Measurements from ENCODE around the gene DDX56. TPM values are rescaled to one million over a fixed set of nuclear protein-coding genes. Genes with fewer than 3 reads are reported as not detected.

DDX56 gene
- total RNA-seq, 6 experiments from 2014 or later = 62.2 to 81.9 (median 70.1) TPM

GRCh38 chr7:44547536-44548231, 26.0 kb downstream of the DDX56 start:
- Mint-ChIP-seq H3K9me3 (no peaks in the 10 kb centered on the region), H3K27me3 (ENCODE audit: insufficient read depth) (peaks cover 14% of the 10 kb centered on the region), H3K36me3 (ENCODE audit: low read depth) (no peaks in the 10 kb centered on the region), H3K4me3 (no peak overlapping the region), H3K4me1 (ENCODE audit: low read depth) (peaks cover 20% of the 10 kb centered on the region), H3K27ac (no peak overlapping the region)
- no peak for DNase-seq
- no peak for TF ChIP-seq CTCF (IDR thresholded peaks at IDR 0.05)

- no peak overlapping the region for H3K4me3 Mint-ChIP-seq
- H3K4me1 Mint-ChIP-seq (ENCODE audit: low read depth) = peaks cover 14% of the 10 kb centered on the region
- H3K9me3 Mint-ChIP-seq = no peaks in the 10 kb centered on the region
- H3K27ac Mint-ChIP-seq = no peak overlapping the region
- no peak for DNase-seq
- no peak for TF ChIP-seq CTCF (IDR thresholded peaks at IDR 0.05)
- H3K27me3 Mint-ChIP-seq (ENCODE audit: insufficient read depth) = peaks cover 21% of the 10 kb centered on the region
- no peaks in the 10 kb centered on the region for H3K36me3 Mint-ChIP-seq (ENCODE audit: low read depth)
Observed at GRCh38 chr7:44541876-44542610, 31.7 kb downstream of the DDX56 start.

- TF ChIP-seq CTCF (IDR thresholded peaks at IDR 0.05) = no peak
- Mint-ChIP-seq H3K36me3 (ENCODE audit: low read depth) (no peaks in the 10 kb centered on the region), H3K9me3 (no peaks in the 10 kb centered on the region), H3K27ac (no peak within 1 kb of the TSS), H3K4me1 (ENCODE audit: low read depth) (peaks cover 14% of the 10 kb centered on the region), H3K27me3 (ENCODE audit: insufficient read depth) (peaks cover 18% of the 10 kb centered on the region), H3K4me3 (no peak within 1 kb of the TSS)
- no peak for DNase-seq
Observed at GRCh38 chr7:44541028-44541869, 32.5 kb downstream of the DDX56 start, which contains the start of gene NPC1L1. Gene NPC1L1 (minus strand): TSS chr7:44541330. CDS start chr7:44541259, 71 bp downstream.

GRCh38 chr7:44540592-44541027, 33.1 kb downstream of the DDX56 start:
- TF ChIP-seq CTCF (IDR thresholded peaks at IDR 0.05) = no peak
- H3K27me3 Mint-ChIP-seq (ENCODE audit: insufficient read depth) = peaks cover 17% of the 10 kb centered on the region
- DNase-seq = no peak
- H3K9me3 Mint-ChIP-seq = no peaks in the 10 kb centered on the region
- H3K36me3 Mint-ChIP-seq (ENCODE audit: low read depth) = no peaks in the 10 kb centered on the region
- H3K4me1 Mint-ChIP-seq (ENCODE audit: low read depth) = peaks cover 14% of the 10 kb centered on the region
- H3K27ac Mint-ChIP-seq = no peak overlapping the region
- H3K4me3 Mint-ChIP-seq = no peak overlapping the region

- H3K36me3 Mint-ChIP-seq (ENCODE audit: low read depth) = no peaks in the 10 kb centered on the region
- no peak overlapping the region for H3K4me3 Mint-ChIP-seq
- peaks cover 14% of the 10 kb centered on the region for H3K4me1 Mint-ChIP-seq (ENCODE audit: low read depth)
- no peaks in the 10 kb centered on the region for H3K9me3 Mint-ChIP-seq
- no peak for DNase-seq
- TF ChIP-seq CTCF (IDR thresholded peaks at IDR 0.05) = no peak
- H3K27me3 Mint-ChIP-seq (ENCODE audit: insufficient read depth) = peaks cover 10% of the 10 kb centered on the region
- no peak overlapping the region for H3K27ac Mint-ChIP-seq
Observed at GRCh38 chr7:44539669-44540506, 33.8 kb downstream of the DDX56 start.

Data from HFFc6 (cell line).